ENCODE measurements around the gene NHEJ1.

NHEJ1 gene

GRCh38 chr2:219060821-219061791, 99.5 kb downstream of the NHEJ1 start, which contains the start of gene IHH:
Gene IHH (minus strand): TSS chr2:219060921. CDS start chr2:219060467, 454 bp downstream.
- TF ChIP-seq CTCF (IDR thresholded peaks at IDR 0.05; ENCODE audit: low read depth, low read length) = no peak
- H3K27me3 ChIP-seq (ENCODE audit: insufficient read depth, low read depth, severe bottlenecking) = peaks cover 62% of the 10 kb centered on the region
- H3K36me3 ChIP-seq = no peaks in the 10 kb centered on the region
- peaks cover 3% of the 10 kb centered on the region for H3K9me3 ChIP-seq (ENCODE audit: severe bottlenecking)
- H3K27ac ChIP-seq = no peak within 1 kb of the TSS
- H3K4me3 ChIP-seq (ENCODE audit: low read depth, low read length) = peak within 1 kb of the TSS; percentile 33
- DNase-seq = peak; percentile 40

DNA sequence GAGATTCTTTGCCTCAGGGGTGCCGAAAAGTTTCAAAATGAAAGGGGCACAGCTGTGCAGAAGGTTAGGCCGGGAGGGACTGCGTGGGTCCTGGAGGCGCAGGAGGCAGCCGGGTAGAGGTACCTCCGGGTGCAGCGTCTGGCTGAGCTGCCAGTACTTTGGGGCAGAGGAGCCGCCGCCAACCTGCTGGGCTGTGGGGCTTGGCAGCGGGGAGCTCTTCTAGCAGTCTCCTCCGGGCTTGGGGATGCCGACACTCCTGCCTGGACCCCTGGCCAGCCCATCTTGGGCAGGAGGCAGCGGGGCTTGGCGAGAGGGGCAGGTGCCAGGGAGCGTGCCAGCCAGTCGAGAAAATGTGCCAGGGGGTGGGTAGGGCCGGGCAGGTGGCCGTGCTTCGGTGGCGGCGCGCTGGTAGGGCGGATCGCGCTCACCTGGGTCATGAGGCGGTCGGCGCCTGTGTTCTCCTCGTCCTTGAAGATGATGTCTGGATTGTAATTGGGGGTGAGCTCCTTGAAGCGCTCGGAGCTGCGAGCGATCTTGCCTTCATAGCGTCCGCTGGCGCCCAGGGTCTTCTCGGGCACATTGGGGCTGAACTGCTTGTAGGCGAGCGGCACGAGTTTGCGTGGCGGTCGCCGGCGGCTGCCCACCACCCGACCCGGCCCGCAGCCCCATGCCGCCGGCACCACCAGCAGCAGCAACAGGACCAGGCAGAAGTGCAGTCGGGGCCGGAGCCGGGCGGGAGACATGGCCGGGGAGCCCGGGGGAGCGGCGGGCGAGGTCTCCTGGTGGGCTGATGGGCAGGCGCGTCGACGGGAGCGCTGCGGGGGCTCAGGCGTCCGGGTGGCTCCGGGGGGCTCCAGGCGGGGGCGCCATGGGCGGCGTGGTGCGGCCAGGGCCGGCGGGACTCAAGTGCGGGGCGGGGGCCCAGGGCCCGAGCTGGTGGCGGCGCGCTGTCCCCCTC, 100.6 kb downstream of the NHEJ1 start:
- DNase-seq = no peak
- Histone ChIP-seq H3K27ac (no peak overlapping the region), H3K4me3 (ENCODE audit: low read depth, low read length) (peak overlapping the region; percentile 33), H3K36me3 (no peaks in the 10 kb centered on the region), H3K9me3 (ENCODE audit: severe bottlenecking) (peaks cover 3% of the 10 kb centered on the region), H3K27me3 (ENCODE audit: insufficient read depth, low read depth, severe bottlenecking) (peaks cover 63% of the 10 kb centered on the region)
- no peak for TF ChIP-seq CTCF (IDR thresholded peaks at IDR 0.05; ENCODE audit: low read depth, low read length)

GRCh38 chr2:219059375-219059724, 101.3 kb downstream of the NHEJ1 start:
- H3K9me3 ChIP-seq (ENCODE audit: severe bottlenecking) = peaks cover 3% of the 10 kb centered on the region
- peak overlapping the region; percentile 33 for H3K4me3 ChIP-seq (ENCODE audit: low read depth, low read length)
- TF ChIP-seq CTCF (IDR thresholded peaks at IDR 0.05; ENCODE audit: low read depth, low read length) = no peak
- H3K27ac ChIP-seq = no peak overlapping the region
- H3K36me3 ChIP-seq = no peaks in the 10 kb centered on the region
- no peak for DNase-seq
- peaks cover 63% of the 10 kb centered on the region for H3K27me3 ChIP-seq (ENCODE audit: insufficient read depth, low read depth, severe bottlenecking)

DNA sequence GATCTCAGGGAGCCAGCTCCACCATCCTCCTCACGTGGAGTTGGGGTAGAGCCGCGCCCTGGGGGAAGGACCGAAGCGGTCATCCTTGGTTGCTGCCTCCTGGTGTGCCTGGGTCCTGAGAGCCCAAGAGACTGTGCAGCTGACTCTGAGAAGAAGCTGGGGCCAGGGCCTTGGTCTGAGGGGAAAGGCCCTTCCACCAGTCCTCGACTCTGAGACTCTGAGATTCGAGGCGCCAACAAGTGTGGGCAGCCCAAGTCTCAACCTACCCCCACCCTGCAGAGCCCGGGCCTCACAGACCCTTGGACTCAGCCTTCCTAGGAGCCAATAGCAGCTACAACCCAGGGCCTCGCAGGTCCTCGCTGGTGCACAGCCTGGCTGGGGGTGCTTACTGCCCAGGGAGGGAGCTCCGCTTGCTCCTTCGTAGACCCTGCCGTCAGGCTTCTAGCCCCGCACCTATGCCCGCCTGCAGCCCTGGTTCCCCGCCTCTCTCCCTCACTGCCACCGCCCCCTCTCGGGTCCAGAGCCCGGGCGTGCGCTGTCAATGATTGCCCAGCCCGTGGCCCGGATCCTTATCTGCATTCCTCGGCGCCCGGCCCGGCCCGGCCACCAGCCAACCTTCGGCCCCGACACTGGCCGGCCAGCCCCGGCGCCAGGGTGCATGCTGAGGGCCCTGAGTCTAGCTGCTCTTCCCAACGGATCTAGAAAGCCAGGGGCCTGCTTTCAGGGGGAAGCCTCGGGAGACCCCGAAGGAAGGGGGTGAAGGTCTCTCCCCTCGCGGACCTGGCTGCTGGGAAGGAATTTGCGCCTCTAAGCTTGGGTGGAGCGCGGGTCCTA, 101.9 kb downstream of the NHEJ1 start:
- H3K9me3 ChIP-seq (ENCODE audit: severe bottlenecking) = peaks cover 3% of the 10 kb centered on the region
- H3K27ac ChIP-seq = no peak overlapping the region
- no peaks in the 10 kb centered on the region for H3K36me3 ChIP-seq
- peak overlapping the region; percentile 33 for H3K4me3 ChIP-seq (ENCODE audit: low read depth, low read length)
- DNase-seq = no peak
- H3K27me3 ChIP-seq (ENCODE audit: insufficient read depth, low read depth, severe bottlenecking) = peaks cover 63% of the 10 kb centered on the region
- no peak for TF ChIP-seq CTCF (IDR thresholded peaks at IDR 0.05; ENCODE audit: low read depth, low read length)
